DOHH2 (cell line): ENCODE data around the gene SPTLC1.

ENCODE experiments used
- H3F3A ChIP-seq: fragments of 200-600 bp; sonication (generic), shearing (Covaris generic); 2 replicates; pipeline ENCODE4 v1.6.0; 2016; ENCODE audit warnings: antibody characterized with exemption, mild to moderate bottlenecking; ENCODE audit not compliant: control insufficient read depth, insufficient read depth
- H3K27ac ChIP-seq: fragments of 200-600 bp; sonication (generic); 2 replicates; pipeline ENCODE4 v1.5.1; 2014; ENCODE audit warnings: low read depth, mild to moderate bottlenecking, low read length, moderate library complexity
- H3K27me3 ChIP-seq: fragments of 200-600 bp; sonication (generic); 2 replicates; pipeline ENCODE4 v1.6.1; 2014; ENCODE audit warnings: mild to moderate bottlenecking, low read length, mixed read lengths; ENCODE audit not compliant: control insufficient read depth
- H3K36me3 ChIP-seq: fragments of 200-600 bp; sonication (generic); 2 replicates; pipeline ENCODE4 v1.6.1; 2014; ENCODE audit warnings: mild to moderate bottlenecking, low read length, moderate library complexity, mixed read lengths; ENCODE audit not compliant: control insufficient read depth
- H3K4me1 ChIP-seq: fragments of 200-600 bp; sonication (generic); 2 replicates; pipeline ENCODE4 v1.6.1; 2014; ENCODE audit warnings: mild to moderate bottlenecking, low read length, mixed read lengths; ENCODE audit not compliant: control insufficient read depth
- H3K4me2 ChIP-seq: fragments of 200-600 bp; sonication (generic); 2 replicates; pipeline ENCODE4 v1.6.0; 2014; ENCODE audit warnings: mild to moderate bottlenecking, low read length, moderate library complexity
- H3K4me3 ChIP-seq: fragments of 200-600 bp; sonication (generic); 2 replicates; pipeline ENCODE4 v1.5.1; 2014; ENCODE audit warnings: mild to moderate bottlenecking, low read length, mixed read lengths
- H3K79me2 ChIP-seq: fragments of 200-600 bp; sonication (generic); 2 replicates; pipeline ENCODE4 v1.6.1; 2014; ENCODE audit warnings: mild to moderate bottlenecking, low read length, mixed read lengths; ENCODE audit not compliant: control insufficient read depth
- H3K9me2 ChIP-seq: fragments of 200-600 bp; sonication (generic); replicated peaks from 2 replicates; pipeline ENCODE4 v1.6.1; 2014; ENCODE audit warnings: mild to moderate bottlenecking, low read length, mixed read lengths; ENCODE audit not compliant: control insufficient read depth
- H3K9me3 ChIP-seq: fragments of 200-600 bp; sonication (generic); 2 replicates; pipeline ENCODE4 v1.6.1; 2014; ENCODE audit warnings: antibody characterized with exemption, low read length, mixed read lengths; ENCODE audit not compliant: control insufficient read depth, insufficient read depth
- H4K20me1 ChIP-seq: fragments of 200-600 bp; sonication (generic); 2 replicates; pipeline ENCODE4 v1.6.0; 2014; ENCODE audit warnings: low read depth, mild to moderate bottlenecking, antibody characterized with exemption, low read length, moderate library complexity; ENCODE audit not compliant: control insufficient read depth, insufficient read depth
- CTCF ChIP-seq: fragments of 200-600 bp; sonication (generic); IDR thresholded peaks from one replicate; pipeline ENCODE4 v1.5.1; 2014; ENCODE audit warnings: antibody characterized with exemption, mild to moderate bottlenecking, low read depth, low read length; ENCODE audit not compliant: poor library complexity, severe bottlenecking
- EZH2phosphoT487 ChIP-seq: fragments of 200-600 bp; sonication (generic); IDR thresholded peaks from 2 replicates; pipeline ENCODE4 v1.6.1; 2017; ENCODE audit warnings: borderline replicate concordance, mild to moderate bottlenecking, antibody characterized with exemption, low read length, moderate library complexity, mixed read lengths

SPTLC1 gene

GRCh38 chr9:92095236-92095635, 20.0 kb downstream of the SPTLC1 start:
- Histone ChIP-seq H4K20me1 (no peaks in the 10 kb centered on the region), H3K36me3 (peaks cover 9% of the 10 kb centered on the region; the same call in 1 of the 2 replicates), H3K4me2 (no peak overlapping the region), H3K4me1 (no peaks in the 10 kb centered on the region), H3K4me3 (no peak overlapping the region), H3K9me2 (no peaks in the 10 kb centered on the region), H3K27me3 (no peaks in the 10 kb centered on the region), H3K79me2 (peaks cover 33% of the 10 kb centered on the region), H3K27ac (no peak overlapping the region), H3F3A (no peaks in the 10 kb centered on the region), H3K9me3 (no peaks in the 10 kb centered on the region)
- TF ChIP-seq EZH2phosphoT487 (no peak), CTCF (no peak)

- no peaks in the 10 kb centered on the region for H4K20me1 ChIP-seq
- no peaks in the 10 kb centered on the region for H3K27me3 ChIP-seq
- no peak overlapping the region for H3K4me3 ChIP-seq
- TF ChIP-seq EZH2phosphoT487 (no peak), CTCF (no peak)
- H3K36me3 ChIP-seq = peaks cover 13% of the 10 kb centered on the region
- H3F3A ChIP-seq = no peaks in the 10 kb centered on the region
- no peak overlapping the region for H3K27ac ChIP-seq
- H3K79me2 ChIP-seq = peaks cover 31% of the 10 kb centered on the region
- H3K4me1 ChIP-seq = no peaks in the 10 kb centered on the region
- H3K4me2 ChIP-seq = no peak overlapping the region
- no peaks in the 10 kb centered on the region for H3K9me3 ChIP-seq
- no peaks in the 10 kb centered on the region for H3K9me2 ChIP-seq
These were observed 20.6 kb downstream of the SPTLC1 start for GRCh38 chr9:92094655-92095054.

GRCh38 chr9:92077888-92078287, 37.3 kb downstream of the SPTLC1 start:
- no peak overlapping the region for H3K27ac ChIP-seq
- no peaks in the 10 kb centered on the region for H3K27me3 ChIP-seq
- no peak overlapping the region for H3K4me2 ChIP-seq
- no peak overlapping the region for H3K4me3 ChIP-seq
- no peaks in the 10 kb centered on the region for H3K4me1 ChIP-seq
- no peaks in the 10 kb centered on the region for H3K9me3 ChIP-seq
- H3K36me3 ChIP-seq = peaks cover 44% of the 10 kb centered on the region
- no peaks in the 10 kb centered on the region for H3K79me2 ChIP-seq
- no peak for TF ChIP-seq CTCF
- TF ChIP-seq EZH2phosphoT487 = no peak
- H4K20me1 ChIP-seq = no peaks in the 10 kb centered on the region
- no peaks in the 10 kb centered on the region for H3K9me2 ChIP-seq
- no peaks in the 10 kb centered on the region for H3F3A ChIP-seq

GRCh38 chr9:92071634-92072033, 43.6 kb downstream of the SPTLC1 start:
- Histone ChIP-seq H3K9me2 (no peaks in the 10 kb centered on the region), H3K79me2 (no peaks in the 10 kb centered on the region), H3K27ac (no peak overlapping the region), H3K4me1 (no peaks in the 10 kb centered on the region), H3K9me3 (no peaks in the 10 kb centered on the region), H3F3A (no peaks in the 10 kb centered on the region), H4K20me1 (no peaks in the 10 kb centered on the region), H3K27me3 (no peaks in the 10 kb centered on the region), H3K4me2 (no peak overlapping the region), H3K4me3 (no peak overlapping the region), H3K36me3 (peaks cover 39% of the 10 kb centered on the region)
- no peak for TF ChIP-seq CTCF
- TF ChIP-seq EZH2phosphoT487 = no peak
